Hepatocyte (in vitro differentiated cells): Measurements from ENCODE around the gene MS4A15. TPM values are rescaled to one million over a fixed set of nuclear protein-coding genes. Genes with fewer than 3 reads are reported as not detected.

Source experiments
- DNase-seq: peaks from one replicate; pipeline ENCODE4 v3.0.0-alpha.2; 2016; ENCODE audit warnings: low spot score
- H2AFZ ChIP-seq: fragments of 200-600 bp; sonication (generic); 2 replicates; pipeline ENCODE4 v1.6.0; 2016; ENCODE audit warnings: antibody characterized with exemption, mild to moderate bottlenecking
- H3K27ac ChIP-seq: fragments of 200-600 bp; sonication (generic); 2 replicates; pipeline ENCODE4 v1.5.1; 2016; ENCODE audit warnings: mild to moderate bottlenecking
- H3K27me3 ChIP-seq: fragments of 200-600 bp; sonication (generic); 2 replicates; pipeline ENCODE4 v1.6.1; 2016
- H3K36me3 ChIP-seq: fragments of 200-600 bp; sonication (generic); replicated peaks from 2 replicates; pipeline ENCODE4 v1.5.1; 2016; ENCODE audit warnings: low read depth; ENCODE audit not compliant: insufficient read depth
- H3K4me1 ChIP-seq: fragments of 200-600 bp; sonication (generic); 2 replicates; pipeline ENCODE4 v1.5.1; 2016; ENCODE audit warnings: mild to moderate bottlenecking, moderate library complexity; ENCODE audit not compliant: insufficient read depth
- H3K4me2 ChIP-seq: fragments of 200-600 bp; sonication (generic); 2 replicates; pipeline ENCODE4 v1.6.0; 2016
- H3K4me3 ChIP-seq: fragments of 200-600 bp; sonication (generic); 2 replicates; pipeline ENCODE4 v1.5.1; 2016; ENCODE audit warnings: mild to moderate bottlenecking
- H3K79me2 ChIP-seq: fragments of 200-600 bp; sonication (generic); 2 replicates; pipeline ENCODE4 v1.6.0; 2017; ENCODE audit warnings: mild to moderate bottlenecking
- H3K9me2 ChIP-seq: fragments of 200-600 bp; sonication (generic); replicated peaks from 2 replicates; pipeline ENCODE4 v1.6.0; 2017; ENCODE audit warnings: mild to moderate bottlenecking; ENCODE audit not compliant: insufficient read depth
- H3K9me3 ChIP-seq: fragments of 200-600 bp; sonication (generic); 2 replicates; pipeline ENCODE4 v1.5.1; 2016; ENCODE audit warnings: low read depth, mild to moderate bottlenecking
- H4K20me1 ChIP-seq: fragments of 200-600 bp; sonication (generic); 2 replicates; pipeline ENCODE4 v1.6.0; 2016; ENCODE audit warnings: mild to moderate bottlenecking; ENCODE audit not compliant: insufficient read depth, poor library complexity, severe bottlenecking
- EZH2 ChIP-seq: fragments of 200-600 bp; sonication (generic); IDR thresholded peaks from 2 replicates; pipeline ENCODE4 v1.6.1; 2016; ENCODE audit warnings: antibody characterized with exemption, mild to moderate bottlenecking, borderline replicate concordance
- EZH2phosphoT487 ChIP-seq: fragments of 200-600 bp; sonication (generic); IDR thresholded peaks from one replicate; pipeline ENCODE4 v1.6.1; 2018; ENCODE audit warnings: antibody characterized with exemption, mild to moderate bottlenecking, low read depth, moderate library complexity; ENCODE audit not compliant: unreplicated experiment, severe bottlenecking
- WGBS: methylation state at CpG from one replicate; pipeline ENCODE4 v1.1.6; 2016; ENCODE audit warnings: low lambda C conversion rate; ENCODE audit errors: missing lambda C conversion rate; 5-methylcytosine and 5-hydroxymethylcytosine counted together
- polyA plus RNA-seq: library from polyadenylated mRNA; unstranded; fragments of >200 nt; fragmentation: Nextera tagmentation; extraction: Ambion mirVana; gene quantifications from 2 replicates; pipeline ENCODE4 v1.2.1, GENCODE V29; 2016
- total RNA-seq: library from RNA; depleted of rRNA; stranded (reverse); fragments of >200 nt; gene quantifications from 2 replicates; pipeline ENCODE4 v1.2.3, GENCODE V29; 2014
- TF ChIP-seq, protein P1 (sequence below): fragments of 200-600 bp; sonication (generic); IDR thresholded peaks from 2 replicates; pipeline ENCODE4 v1.5.1; 2016; ENCODE audit warnings: antibody characterized with exemption, mild to moderate bottlenecking; ENCODE audit not compliant: poor library complexity

The MS4A15 gene
- total and polyA plus RNA-seq, 2 experiments from 2014 or later, result 1.1 to 4.3 TPM

DNA sequence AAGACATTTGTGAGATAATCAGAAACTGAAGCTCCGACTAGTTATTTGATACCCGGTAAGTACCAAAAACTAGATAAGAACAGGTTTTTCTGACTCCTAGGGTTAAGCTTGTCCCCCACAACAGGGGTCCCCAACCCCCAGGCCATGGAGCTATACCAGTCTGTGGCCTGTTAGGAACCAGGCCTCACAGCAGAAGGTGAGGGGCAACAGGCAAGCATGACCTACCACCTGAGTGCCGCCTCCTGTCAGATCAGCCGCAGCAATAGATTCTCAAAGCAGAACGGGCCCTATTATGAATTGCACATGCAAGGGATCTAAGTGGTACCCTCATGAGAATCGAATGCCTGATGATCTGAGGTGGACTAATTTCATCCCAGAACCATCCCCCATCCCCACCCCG lies 27.2 kb downstream of the MS4A15 start:
- H3K4me3 ChIP-seq, result no peak overlapping the region
- 92% methylated on average over 7 of the region's 7 CpGs for WGBS
- H3K27me3 ChIP-seq, result no peaks in the 10 kb centered on the region
- no peak for TF ChIP-seq EZH2
- no peak for TF ChIP-seq EZH2phosphoT487
- TF ChIP-seq, protein P1, sequence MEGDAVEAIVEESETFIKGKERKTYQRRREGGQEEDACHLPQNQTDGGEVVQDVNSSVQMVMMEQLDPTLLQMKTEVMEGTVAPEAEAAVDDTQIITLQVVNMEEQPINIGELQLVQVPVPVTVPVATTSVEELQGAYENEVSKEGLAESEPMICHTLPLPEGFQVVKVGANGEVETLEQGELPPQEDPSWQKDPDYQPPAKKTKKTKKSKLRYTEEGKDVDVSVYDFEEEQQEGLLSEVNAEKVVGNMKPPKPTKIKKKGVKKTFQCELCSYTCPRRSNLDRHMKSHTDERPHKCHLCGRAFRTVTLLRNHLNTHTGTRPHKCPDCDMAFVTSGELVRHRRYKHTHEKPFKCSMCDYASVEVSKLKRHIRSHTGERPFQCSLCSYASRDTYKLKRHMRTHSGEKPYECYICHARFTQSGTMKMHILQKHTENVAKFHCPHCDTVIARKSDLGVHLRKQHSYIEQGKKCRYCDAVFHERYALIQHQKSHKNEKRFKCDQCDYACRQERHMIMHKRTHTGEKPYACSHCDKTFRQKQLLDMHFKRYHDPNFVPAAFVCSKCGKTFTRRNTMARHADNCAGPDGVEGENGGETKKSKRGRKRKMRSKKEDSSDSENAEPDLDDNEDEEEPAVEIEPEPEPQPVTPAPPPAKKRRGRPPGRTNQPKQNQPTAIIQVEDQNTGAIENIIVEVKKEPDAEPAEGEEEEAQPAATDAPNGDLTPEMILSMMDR, result no peak
- H2AFZ ChIP-seq, result no peak overlapping the region
- H3K4me1 ChIP-seq, result peaks cover 5% of the 10 kb centered on the region
- H3K9me2 ChIP-seq, result no peaks in the 10 kb centered on the region
- no peaks in the 10 kb centered on the region for H3K9me3 ChIP-seq
- no peak for DNase-seq
- H3K4me2 ChIP-seq, result no peak overlapping the region
- no peak overlapping the region for H3K27ac ChIP-seq
- H4K20me1 ChIP-seq, result no peaks in the 10 kb centered on the region
- no peaks in the 10 kb centered on the region for H3K79me2 ChIP-seq
- no peaks in the 10 kb centered on the region for H3K36me3 ChIP-seq

- H3K79me2 ChIP-seq, result no peaks in the 10 kb centered on the region
- DNase-seq, result peak; percentile 26
- H3K36me3 ChIP-seq, result no peaks in the 10 kb centered on the region
- no peak for TF ChIP-seq EZH2
- TF ChIP-seq, protein P1, result no peak
- TF ChIP-seq EZH2phosphoT487, result no peak
- no peak within 1 kb of the TSS for H3K4me3 ChIP-seq
- no peaks in the 10 kb centered on the region for H3K9me2 ChIP-seq
- H2AFZ ChIP-seq, result no peak within 1 kb of the TSS
- no peak within 1 kb of the TSS for H3K4me2 ChIP-seq
- H3K27me3 ChIP-seq, result no peaks in the 10 kb centered on the region
- peaks cover 5% of the 10 kb centered on the region for H3K4me1 ChIP-seq
- H3K9me3 ChIP-seq, result no peaks in the 10 kb centered on the region
- 77% methylated on average over 9 of the region's 9 CpGs for WGBS
- H4K20me1 ChIP-seq, result no peaks in the 10 kb centered on the region
- no peak within 1 kb of the TSS for H3K27ac ChIP-seq
These were observed 28.5 kb downstream of the MS4A15 start, which contains the start of gene MS4A10 for GRCh38 chr11:60785136-60785535. Gene MS4A10, plus strand, starts transcription at chr11:60785333. Its CDS starts 5,003 bp downstream, at chr11:60790336.

- 61% methylated on average over 8 of the region's 8 CpGs for WGBS
- H3K27me3 ChIP-seq, result no peaks in the 10 kb centered on the region
These were observed 29.2 kb downstream of the MS4A15 start for GRCh38 chr11:60785806-60786361.

More at GRCh38 chr11:60785806-60786361, 29.2 kb downstream of the MS4A15 start:
- no peaks in the 10 kb centered on the region for H3K79me2 ChIP-seq
- no peaks in the 10 kb centered on the region for H3K9me3 ChIP-seq
- no peak overlapping the region for H2AFZ ChIP-seq
- no peak overlapping the region for H3K4me2 ChIP-seq
- no peak overlapping the region for H3K27ac ChIP-seq
- DNase-seq, result no peak
- no peaks in the 10 kb centered on the region for H3K9me2 ChIP-seq
- no peak overlapping the region for H3K4me3 ChIP-seq
- TF ChIP-seq, protein P1, result no peak
- TF ChIP-seq EZH2phosphoT487, result no peak
- TF ChIP-seq EZH2, result no peak
- peaks cover 5% of the 10 kb centered on the region for H3K4me1 ChIP-seq
- H4K20me1 ChIP-seq, result no peaks in the 10 kb centered on the region
- H3K36me3 ChIP-seq, result no peaks in the 10 kb centered on the region
